OCI-M1 (cell line): ENCODE results near the gene ACVR2B.
A peak's percentile ranks its signal among the peaks of the same experiment; 100 is the strongest.

Experiments
- DNase-seq: peaks from one replicate; lab custom pipeline; 2025; lab: John Stamatoyannopoulos, UW

Gene ACVR2B

GRCh38 chr3:38458796-38459498, 5.3 kb downstream of the ACVR2B start:
- DNase-seq: no peak

GRCh38 chr3:38459499-38460048, 5.9 kb downstream of the ACVR2B start:
- DNase-seq: no peak

DNA sequence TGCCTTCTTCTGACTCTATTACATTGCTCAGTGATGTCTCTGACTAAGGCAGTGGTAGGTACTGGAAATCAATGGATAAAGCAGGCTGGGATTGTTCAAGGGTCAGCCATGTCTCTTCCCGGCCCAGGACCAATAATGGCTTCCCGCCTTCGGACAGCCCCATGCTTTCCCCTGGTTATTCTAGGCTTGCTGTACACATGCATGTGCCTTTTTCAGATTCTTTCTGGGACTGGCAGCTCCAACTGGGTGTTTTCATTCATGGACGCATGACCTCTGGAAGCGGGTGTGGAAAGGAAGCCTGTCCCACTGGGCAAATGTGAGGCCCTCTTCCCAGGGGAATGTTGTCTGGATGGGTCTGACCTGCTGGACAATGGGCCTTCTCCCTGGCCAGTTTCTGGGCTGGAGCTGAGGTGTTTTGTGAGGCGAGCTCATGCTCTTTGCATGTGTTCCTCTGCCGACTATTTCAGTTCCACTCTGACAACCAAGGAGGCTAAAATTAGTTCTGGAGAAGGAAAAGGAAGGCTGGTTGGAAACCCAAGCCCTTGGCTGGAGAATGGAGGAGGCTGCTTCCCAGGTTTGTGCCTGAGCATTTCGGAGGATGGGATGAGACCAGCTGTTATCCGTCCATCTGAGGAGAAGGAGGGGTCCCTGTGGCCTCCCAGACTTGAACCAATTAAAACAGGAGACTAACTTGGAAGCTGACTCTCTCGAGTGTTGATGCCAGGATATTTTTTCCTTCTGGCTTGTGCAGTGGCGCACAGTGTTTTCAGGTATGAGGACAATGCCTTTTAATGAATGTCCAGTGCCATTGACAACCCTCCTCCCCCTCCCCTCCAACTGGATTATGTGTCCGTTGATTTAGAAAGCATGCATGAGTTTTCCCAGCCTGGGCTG, 6.9 kb downstream of the ACVR2B start:
- no peak for DNase-seq

GRCh38 chr3:38465588-38466154, 12.0 kb downstream of the ACVR2B start:
- no peak for DNase-seq

DNA sequence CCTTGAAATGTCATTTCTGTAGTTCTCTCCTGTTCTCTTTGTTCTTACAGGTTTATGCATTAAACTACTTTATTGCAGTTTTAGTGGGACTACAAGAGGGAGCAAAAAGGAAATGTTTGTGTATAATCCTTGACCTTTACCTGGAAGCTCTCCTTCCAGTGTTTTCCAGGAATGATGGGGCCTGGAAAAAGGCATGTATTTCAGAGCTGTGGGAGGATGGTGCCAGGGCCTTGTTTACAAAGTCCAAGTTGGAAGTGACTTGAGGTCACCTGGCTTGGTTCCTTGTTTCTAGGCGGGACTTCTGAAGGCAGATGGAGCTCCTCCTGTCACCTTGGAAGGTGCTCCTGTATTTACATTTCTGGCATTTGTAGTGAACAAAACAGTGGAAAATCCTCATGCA, 15.1 kb downstream of the ACVR2B start:
- DNase-seq: no peak

- DNase-seq: peak; percentile 3
Observed at GRCh38 chr3:38469852-38470251, 16.2 kb downstream of the ACVR2B start.

DNA sequence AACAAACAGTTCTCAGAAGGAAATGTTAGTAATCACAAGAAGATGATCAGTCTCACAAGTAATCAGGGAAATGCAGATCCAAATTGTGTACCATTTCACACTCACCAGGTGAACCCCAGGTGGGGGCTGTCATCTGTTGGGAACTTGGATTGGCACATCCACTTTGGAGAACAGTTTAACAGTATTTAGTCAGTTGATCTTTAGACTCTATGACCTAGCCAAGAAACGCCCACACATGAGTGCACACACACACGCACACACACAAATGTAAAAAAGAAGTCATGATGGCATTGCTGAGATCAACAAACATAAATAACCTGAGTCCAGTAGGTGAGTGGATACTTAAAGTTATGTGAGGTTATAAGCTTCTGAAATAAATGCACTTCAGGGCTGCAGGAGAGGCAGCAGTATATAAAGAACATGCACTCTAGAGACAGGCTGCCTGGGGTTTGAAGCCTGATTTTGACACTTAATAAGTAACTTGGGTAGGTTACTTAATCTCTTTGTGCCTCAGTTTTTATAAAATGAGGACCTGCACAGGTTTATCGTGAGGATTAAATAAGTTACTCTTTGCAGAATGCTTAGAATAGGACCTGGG, 17.7 kb downstream of the ACVR2B start:
- DNase-seq: no peak

- DNase-seq: no peak
Observed at GRCh38 chr3:38472342-38472741, 18.7 kb downstream of the ACVR2B start.

GRCh38 chr3:38473229-38473628, 19.5 kb downstream of the ACVR2B start:
- no peak for DNase-seq

DNA sequence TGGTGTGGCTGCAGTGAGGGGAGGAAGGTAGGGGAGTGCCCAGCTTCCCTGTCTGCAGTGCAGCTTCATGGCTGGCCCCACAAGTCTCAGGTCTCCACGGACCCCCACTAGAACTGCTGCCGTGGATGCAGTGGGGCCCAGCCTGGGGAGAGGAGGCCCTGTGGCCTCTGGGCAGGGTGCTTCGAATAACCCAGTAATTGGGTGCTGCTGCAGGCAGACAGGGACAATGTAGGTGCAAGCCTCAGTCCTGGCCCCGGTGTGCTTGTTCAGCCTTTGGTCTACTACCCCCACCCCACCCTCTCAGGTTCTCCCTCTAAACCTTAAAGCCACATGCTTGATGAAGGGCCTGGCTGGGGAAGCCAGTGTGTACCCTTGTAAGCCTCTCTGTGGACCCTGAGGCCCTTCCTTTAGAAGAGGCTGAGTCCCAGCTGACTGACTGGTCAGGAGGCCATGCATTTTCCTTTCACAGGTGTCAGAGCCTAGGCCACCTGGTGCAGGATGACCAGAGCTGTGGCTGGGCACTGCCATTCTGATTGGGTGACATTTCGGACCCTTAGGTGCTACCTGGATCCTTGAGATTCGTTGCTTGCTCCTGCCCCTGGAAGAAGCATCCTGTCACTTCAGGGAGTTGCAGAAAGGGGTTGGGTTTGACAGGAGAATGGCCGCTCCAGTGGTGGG, 21.4 kb downstream of the ACVR2B start:
- DNase-seq: no peak

DNA sequence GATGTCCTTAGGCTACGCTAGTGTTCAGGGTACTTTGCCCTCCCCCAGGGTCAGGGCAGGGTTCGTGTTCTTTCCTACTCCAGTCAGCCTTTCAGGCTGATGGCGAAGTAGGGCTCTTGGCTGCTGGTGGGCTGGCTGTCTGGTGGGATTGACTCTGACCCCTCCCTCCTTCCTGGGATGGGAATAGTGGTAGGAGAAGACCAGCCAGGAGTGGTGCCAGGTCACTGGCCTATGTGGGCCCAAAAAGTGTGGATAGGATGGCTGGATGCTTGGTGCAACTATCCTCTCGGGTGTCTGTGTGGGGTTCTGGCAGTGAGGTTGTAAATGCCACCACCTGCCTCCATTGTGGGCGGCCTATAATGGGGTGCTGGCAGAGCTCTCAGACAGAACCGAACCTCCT, 22.0 kb downstream of the ACVR2B start:
- DNase-seq: no peak

DNA sequence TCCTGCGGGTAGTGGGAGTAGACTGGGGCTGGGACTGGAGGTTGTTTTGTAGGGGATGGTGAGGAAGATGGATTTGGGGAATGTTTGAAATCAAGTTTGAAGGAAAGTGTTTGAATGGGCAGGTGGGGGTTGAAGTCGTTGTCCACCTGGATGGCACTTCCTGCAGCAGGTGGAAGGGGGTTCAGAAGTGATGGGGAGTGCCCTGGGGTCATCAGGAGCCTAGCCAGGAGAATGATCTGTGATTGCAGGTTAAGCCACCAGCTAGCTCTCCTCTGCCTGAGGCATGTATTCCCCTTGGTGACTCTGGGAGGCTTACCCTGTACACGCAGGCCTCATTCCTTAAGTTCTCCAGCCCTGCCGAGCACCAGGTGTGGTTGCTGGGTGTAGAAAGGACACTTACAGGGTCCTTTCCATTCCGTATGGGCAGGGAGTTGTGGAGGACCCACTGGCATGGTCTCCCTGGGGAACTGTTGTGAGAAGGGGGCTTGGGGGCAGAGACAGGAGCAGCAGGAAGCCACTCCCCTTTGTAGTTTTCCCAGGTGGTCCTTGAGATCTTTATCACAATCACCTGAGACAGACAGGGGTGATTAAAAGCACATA, 22.6 kb downstream of the ACVR2B start:
- DNase-seq: no peak

DNA sequence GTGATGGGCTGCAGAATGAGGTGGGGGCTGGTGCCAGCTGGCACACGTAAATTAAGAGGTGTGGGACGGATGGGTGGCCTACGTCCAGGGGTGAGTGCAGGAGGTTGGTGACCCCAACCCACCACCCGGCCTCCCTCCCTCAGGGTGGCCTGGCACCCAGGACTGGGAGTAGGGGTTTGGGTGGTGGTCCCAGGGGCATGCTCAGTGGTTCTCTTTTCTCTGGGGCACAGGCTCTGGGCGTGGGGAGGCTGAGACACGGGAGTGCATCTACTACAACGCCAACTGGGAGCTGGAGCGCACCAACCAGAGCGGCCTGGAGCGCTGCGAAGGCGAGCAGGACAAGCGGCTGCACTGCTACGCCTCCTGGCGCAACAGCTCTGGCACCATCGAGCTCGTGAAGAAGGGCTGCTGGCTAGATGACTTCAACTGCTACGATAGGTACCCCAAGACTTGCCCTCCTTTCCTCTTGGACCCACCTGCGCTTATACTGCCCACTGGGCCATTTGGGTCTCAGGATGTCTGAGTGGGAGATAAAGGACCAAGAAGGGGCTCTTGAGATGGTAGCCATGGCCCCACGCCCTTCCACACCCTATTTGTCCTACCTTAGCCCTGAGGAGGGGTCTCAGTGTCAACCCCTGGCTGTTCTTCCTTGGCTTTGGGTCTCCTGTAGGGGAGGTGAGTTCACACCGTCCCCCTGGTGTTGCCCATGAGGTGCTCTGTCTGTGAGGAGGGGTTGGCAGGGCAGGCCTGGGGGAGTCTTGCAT, 23.5 kb downstream of the ACVR2B start:
- no peak for DNase-seq

DNA sequence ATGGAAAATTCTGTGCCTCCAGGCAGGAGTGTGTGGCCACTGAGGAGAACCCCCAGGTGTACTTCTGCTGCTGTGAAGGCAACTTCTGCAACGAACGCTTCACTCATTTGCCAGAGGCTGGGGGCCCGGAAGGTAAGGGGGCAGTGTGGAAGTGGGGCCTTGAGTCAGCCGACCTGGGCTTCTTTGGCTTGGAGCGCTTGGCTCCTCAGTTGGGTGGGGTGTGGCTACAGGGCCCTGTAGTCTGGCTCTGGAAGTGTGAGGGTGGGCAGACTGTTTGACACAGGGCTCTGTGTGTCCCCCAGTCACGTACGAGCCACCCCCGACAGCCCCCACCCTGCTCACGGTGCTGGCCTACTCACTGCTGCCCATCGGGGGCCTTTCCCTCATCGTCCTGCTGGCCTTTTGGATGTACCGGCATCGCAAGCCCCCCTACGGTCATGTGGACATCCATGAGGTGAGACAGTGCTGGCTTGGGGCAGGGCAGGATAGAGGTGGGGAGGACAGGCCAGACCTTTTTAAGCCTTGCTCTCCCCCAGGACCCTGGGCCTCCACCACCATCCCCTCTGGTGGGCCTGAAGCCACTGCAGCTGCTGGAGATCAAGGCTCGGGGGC, 24.3 kb downstream of the ACVR2B start:
- DNase-seq: no peak

DNA sequence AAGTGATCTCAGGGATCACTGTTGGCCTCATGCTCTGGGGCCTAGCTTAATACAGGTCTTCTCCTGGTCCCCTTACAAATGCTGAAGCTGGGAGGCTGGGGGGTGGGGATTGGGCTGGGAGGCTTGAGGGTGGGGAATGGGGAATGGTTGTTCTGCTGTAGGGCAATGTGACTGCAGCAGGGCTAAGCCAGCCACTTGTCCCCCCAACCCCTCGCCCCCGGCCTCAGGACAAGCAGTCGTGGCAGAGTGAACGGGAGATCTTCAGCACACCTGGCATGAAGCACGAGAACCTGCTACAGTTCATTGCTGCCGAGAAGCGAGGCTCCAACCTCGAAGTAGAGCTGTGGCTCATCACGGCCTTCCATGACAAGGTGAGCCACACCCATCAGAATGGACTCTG, 25.2 kb downstream of the ACVR2B start:
- DNase-seq: no peak

GRCh38 chr3:38479431-38480092, 25.9 kb downstream of the ACVR2B start:
- DNase-seq: peak; percentile 68

- no peak for DNase-seq
Observed at GRCh38 chr3:38480093-38480445, 26.4 kb downstream of the ACVR2B start.

GRCh38 chr3:38480930-38481329, 27.2 kb downstream of the ACVR2B start:
- DNase-seq: no peak

- DNase-seq: no peak
Observed at GRCh38 chr3:38482951-38483350, 29.3 kb downstream of the ACVR2B start.

DNA sequence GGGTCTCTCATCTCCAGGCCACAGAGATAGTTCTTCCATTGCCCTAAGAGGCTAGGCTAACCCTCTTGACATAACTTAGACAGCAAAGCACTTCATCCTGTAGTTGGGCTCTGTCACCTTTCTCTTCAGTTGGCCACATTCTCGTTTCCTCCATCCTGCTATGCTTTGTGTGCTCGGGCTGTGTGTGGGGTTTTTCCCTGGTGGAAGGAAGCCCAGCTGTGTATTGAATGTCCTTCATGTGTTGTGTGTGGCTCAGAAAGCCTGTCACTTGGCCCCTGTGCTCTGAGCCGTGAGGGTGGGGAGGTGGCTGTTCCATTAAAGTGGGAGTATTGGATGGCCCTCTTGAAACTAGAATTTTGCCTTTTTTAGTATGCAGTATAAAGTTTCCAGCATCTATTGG, 33.6 kb downstream of the ACVR2B start:
- DNase-seq: no peak
